ENCODE results near the gene GDF15.
"Not testable (repeated sequence)": the region's sequence is repeated elsewhere in the genome, so short reads cannot be mapped to it uniquely, and the experiment has no call there.

Gene GDF15

DNA sequence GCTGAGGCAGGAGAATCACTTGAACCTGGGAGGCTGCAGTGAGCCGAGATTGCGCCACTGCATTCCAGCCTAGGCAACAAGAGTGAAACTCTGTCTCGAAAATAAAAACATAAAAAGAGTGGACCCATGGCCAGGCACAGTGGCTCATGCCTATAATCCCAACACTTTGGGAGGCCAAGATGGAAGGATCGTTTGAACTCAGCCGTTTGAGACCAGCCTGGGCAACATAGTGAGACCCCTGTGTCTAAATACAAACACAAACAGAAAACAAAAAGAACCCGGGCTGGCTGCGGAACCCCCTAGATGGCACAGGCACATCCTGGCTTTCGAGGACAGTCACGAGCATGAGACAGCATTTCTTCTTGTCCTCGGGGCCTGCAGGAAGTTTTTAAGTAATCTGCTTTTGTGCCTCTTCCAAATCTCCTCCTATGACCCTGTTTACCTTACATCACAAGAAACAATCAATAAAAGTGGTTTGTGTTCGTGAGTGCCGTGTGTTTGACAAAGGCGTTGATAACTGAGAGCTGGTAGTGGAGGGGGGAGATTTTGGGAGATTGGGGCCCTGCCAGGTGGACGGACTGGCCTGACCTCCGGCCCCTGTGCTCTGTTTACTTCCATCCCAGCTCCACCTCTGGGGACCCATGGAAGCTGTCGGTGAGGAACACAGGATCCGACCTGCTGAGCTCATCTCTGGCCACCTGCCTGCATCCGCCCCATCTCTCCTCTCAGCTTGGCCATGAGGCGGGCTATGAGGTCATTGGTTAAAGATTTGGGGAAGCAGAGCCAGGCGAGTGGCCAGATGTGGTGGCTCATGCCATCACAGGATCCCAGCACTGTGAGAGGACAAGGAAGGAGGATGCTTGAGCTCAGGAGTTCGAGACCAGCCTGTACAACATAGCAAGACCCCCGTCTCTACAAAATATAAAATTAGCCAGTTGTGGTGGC is 5.9 kb upstream of the GDF15 start:
- Mint-ChIP-seq H3K9me3 (no peaks in the 10 kb centered on the region), H3K27ac (no peak overlapping the region), H3K27me3 (peaks cover 17% of the 10 kb centered on the region), H3K4me1 (no peaks in the 10 kb centered on the region), H3K36me3 (ENCODE audit: low read depth) (no peaks in the 10 kb centered on the region), H3K4me3 (no peak overlapping the region)
- ATAC-seq (no peak), DNase-seq (no peak)

DNA sequence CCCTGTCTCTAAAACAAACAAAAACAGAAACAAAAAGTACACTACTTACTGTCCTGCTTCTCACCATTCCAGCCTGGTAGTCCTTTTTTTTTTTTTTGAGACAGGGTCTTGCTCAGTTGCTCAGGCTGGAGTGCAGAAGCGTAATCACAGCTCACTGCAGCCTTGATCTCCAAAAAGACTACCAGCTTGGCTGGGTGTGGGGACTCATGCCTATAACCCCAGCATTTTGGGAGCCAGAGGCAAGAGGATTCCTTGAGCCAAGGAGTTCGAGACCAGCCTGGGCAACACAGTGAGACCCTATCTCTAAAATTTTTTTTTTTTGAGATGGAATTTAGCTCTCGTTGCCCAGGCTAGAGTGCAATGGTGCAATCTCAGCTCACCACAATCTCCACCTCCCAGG is 5.1 kb upstream of the GDF15 start:
- ATAC-seq (no peak), DNase-seq (no peak)
- H3K36me3 Mint-ChIP-seq (ENCODE audit: low read depth), result no peaks in the 10 kb centered on the region
- peaks cover 25% of the 10 kb centered on the region for H3K27me3 Mint-ChIP-seq
- H3K4me1 Mint-ChIP-seq, result no peaks in the 10 kb centered on the region
- no peak overlapping the region for H3K27ac Mint-ChIP-seq
- no peak overlapping the region for H3K4me3 Mint-ChIP-seq
- no peaks in the 10 kb centered on the region for H3K9me3 Mint-ChIP-seq

DNA sequence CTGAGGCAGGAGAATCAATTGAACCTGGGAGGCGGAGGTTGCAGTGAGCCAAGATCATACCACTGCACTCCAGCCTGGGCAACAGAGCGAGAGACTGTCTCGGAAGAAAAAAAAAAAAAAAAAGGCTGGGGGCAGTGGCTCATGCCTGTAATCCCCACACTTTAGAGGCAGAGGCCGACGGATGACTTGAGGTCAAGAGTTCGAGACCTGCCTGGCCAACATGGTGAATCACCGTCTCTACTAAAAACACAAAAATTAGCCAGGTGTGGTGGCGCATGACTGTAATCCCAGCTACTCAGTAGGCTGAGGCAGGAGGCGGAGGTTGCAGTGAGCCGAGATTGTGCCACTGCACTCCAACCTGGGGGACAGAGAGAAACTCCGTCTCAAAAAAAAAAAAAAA is 2.3 kb upstream of the GDF15 start:
- H3K36me3 Mint-ChIP-seq (ENCODE audit: low read depth); H3K4me3 Mint-ChIP-seq; H3K4me1 Mint-ChIP-seq; DNase-seq; ATAC-seq; H3K9me3 Mint-ChIP-seq; H3K27ac Mint-ChIP-seq: not testable (repeated sequence)
- H3K27me3 Mint-ChIP-seq, result peaks cover 48% of the 10 kb centered on the region

DNA sequence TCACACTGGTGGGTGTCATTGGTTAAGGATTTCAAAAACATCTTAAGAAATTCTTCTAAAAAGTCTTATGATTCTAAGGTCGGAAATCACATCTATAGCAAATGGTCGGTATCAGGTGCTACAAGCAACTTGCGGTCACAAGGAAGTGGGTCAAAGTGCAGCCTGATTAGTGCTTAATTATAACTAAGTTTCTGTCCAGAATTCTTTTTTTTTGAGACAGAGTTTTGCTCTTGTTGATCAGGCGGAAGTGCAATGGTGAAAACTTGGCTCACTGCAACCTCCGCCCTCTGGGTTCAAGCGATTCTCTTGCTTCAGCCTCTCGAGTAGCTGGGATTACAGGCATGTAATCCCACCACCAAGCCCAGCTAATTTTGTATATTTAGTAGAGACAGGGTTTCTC is 1.2 kb upstream of the GDF15 start:
- DNase-seq (no peak), ATAC-seq (no peak)
- peaks cover 8% of the 10 kb centered on the region for H3K4me1 Mint-ChIP-seq
- no peaks in the 10 kb centered on the region for H3K36me3 Mint-ChIP-seq (ENCODE audit: low read depth)
- H3K27me3 Mint-ChIP-seq, result peaks cover 56% of the 10 kb centered on the region
- H3K9me3 Mint-ChIP-seq, result no peaks in the 10 kb centered on the region
- no peak overlapping the region for H3K4me3 Mint-ChIP-seq
- H3K27ac Mint-ChIP-seq, result no peak overlapping the region

DNA sequence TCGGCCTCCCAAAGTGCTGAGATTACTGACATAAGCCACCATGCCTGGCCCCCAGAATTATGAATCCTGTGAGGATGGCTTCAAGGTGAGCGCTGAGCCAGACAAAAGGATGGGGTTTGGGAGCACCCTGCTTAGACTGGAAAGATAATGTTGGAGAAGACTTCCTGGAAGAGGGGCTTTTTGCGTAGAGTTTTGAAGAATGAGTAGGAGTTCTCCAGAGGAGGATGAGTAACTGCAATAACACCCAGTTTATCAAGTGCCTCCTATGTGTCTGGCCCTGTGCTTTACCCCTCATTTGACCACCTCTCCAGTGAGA is 641 bp upstream of the GDF15 start:
- peaks cover 54% of the 10 kb centered on the region for H3K27me3 Mint-ChIP-seq
- H3K4me3 Mint-ChIP-seq, result no peak overlapping the region
- peaks cover 8% of the 10 kb centered on the region for H3K4me1 Mint-ChIP-seq
- no peak for DNase-seq
- no peaks in the 10 kb centered on the region for H3K36me3 Mint-ChIP-seq (ENCODE audit: low read depth)
- ATAC-seq, result no peak
- no peaks in the 10 kb centered on the region for H3K9me3 Mint-ChIP-seq
- H3K27ac Mint-ChIP-seq, result no peak overlapping the region

DNA sequence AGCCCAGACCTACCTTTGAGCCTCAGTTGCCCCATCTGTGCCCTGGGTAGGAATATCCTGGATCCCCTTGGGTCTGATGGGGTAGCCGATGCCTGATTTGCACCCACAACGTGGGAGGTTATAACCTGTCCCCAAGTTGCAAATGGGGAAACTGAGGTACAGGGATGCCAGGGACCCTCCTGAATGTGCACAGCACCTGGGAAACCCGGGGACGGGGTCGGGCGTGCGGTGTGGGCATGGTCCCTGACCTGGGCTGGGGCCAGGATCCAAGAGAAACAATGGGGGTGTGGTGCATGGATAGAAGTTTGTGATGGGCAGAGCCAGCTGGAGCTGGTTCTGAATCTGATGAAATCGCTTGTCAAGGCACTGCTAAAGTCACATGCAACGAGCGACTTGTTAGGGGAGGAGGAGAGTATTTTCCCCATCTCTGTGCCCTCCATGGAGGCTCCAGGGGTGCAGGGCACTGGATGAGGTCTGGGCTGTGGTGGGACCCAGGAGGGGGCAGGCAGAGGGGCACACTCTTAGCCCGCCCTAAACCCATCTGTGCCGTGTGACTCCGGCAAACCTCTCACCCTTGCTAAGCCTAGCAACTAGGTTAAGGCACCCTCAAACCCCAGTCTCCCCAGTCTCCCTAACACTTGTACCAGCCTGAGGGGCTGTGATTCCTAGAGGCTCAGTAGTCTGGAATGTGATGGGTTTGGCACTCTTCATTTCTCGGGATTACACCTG is 749 bp downstream of the GDF15 start:
- ATAC-seq (no peak), DNase-seq (no peak)
- H3K4me3 Mint-ChIP-seq, result no peak overlapping the region
- H3K27me3 Mint-ChIP-seq, result peaks cover 61% of the 10 kb centered on the region
- no peak overlapping the region for H3K27ac Mint-ChIP-seq
- peaks cover 8% of the 10 kb centered on the region for H3K4me1 Mint-ChIP-seq
- H3K36me3 Mint-ChIP-seq (ENCODE audit: low read depth), result no peaks in the 10 kb centered on the region
- H3K9me3 Mint-ChIP-seq, result no peaks in the 10 kb centered on the region

DNA sequence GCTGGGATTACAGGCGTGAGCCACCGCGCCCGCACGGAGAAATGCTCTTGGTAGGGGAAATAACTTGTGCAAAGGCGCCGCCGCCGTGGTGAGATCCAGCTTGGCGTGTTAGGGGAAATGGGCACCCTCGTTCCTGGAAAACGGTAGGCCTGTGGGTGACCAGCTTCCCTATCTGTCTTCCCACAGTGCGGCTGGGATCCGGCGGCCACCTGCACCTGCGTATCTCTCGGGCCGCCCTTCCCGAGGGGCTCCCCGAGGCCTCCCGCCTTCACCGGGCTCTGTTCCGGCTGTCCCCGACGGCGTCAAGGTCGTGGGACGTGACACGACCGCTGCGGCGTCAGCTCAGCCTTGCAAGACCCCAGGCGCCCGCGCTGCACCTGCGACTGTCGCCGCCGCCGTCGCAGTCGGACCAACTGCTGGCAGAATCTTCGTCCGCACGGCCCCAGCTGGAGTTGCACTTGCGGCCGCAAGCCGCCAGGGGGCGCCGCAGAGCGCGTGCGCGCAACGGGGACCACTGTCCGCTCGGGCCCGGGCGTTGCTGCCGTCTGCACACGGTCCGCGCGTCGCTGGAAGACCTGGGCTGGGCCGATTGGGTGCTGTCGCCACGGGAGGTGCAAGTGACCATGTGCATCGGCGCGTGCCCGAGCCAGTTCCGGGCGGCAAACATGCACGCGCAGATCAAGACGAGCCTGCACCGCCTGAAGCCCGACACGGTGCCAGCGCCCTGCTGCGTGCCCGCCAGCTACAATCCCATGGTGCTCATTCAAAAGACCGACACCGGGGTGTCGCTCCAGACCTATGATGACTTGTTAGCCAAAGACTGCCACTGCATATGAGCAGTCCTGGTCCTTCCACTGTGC is 2.4 kb downstream of the GDF15 start:
- Mint-ChIP-seq H3K9me3 (no peaks in the 10 kb centered on the region), H3K4me3 (peak overlapping the region; percentile 67), H3K27me3 (peaks cover 53% of the 10 kb centered on the region), H3K4me1 (peaks cover 8% of the 10 kb centered on the region), H3K27ac (no peak overlapping the region), H3K36me3 (ENCODE audit: low read depth) (no peaks in the 10 kb centered on the region)
- ATAC-seq, result peak; percentile 85
- peak; percentile 88 for DNase-seq

DNA sequence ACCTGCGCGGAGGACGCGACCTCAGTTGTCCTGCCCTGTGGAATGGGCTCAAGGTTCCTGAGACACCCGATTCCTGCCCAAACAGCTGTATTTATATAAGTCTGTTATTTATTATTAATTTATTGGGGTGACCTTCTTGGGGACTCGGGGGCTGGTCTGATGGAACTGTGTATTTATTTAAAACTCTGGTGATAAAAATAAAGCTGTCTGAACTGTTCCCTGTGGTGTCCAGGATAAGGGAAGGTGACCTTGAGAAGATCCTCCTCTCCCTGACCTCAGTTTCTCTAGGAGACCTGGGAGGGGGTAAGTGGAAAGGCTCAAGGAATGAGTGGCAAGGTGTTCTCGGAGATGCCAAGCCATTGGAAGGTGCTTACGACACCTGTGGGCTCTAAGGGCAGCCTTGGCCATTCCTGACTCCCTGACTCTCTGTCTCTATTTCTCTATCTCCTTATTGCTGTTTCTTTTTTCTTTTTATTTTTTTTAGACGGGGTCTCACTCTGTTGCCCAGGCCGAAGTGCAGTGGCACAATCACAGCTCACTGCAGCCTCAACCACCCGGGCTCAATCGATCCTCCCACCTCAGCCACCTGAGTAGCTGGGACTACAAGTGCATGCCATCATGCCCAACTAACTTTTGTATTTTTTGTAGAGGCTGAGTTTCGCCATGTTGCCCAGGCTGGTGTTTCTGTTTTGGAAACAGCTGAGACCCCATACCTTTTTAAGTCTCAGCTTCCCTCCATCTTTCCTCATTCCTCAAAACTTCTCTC is 3.2 kb downstream of the GDF15 start:
- peak overlapping the region; percentile 9 for H3K4me3 Mint-ChIP-seq

DNA sequence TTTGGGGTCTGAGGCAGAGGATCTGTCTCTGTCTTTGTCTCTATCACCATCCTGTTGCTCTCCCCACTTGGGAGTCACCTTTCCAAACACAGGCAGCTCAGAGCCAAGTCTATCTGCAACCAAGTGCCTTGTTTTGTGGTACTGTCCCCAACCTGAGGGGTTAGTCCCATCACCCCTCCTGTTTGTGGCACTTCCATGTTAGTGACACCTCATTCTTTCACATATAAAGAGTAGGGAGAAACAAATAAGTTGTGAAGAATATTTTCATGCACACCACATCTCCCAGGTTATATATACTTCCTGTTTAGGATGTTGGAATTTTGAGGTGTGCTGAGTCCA is 3.7 kb downstream of the GDF15 start:
- Mint-ChIP-seq H3K36me3 (ENCODE audit: low read depth) (no peaks in the 10 kb centered on the region), H3K9me3 (no peaks in the 10 kb centered on the region), H3K4me3 (no peak overlapping the region), H3K27ac (no peak overlapping the region), H3K4me1 (peaks cover 11% of the 10 kb centered on the region), H3K27me3 (peaks cover 49% of the 10 kb centered on the region)
- no peak for DNase-seq
- ATAC-seq, result no peak

More for the DNA sequence above, 3.2 kb downstream of the GDF15 start:
- DNase-seq, result no peak
- no peak for ATAC-seq
- Mint-ChIP-seq H3K36me3 (ENCODE audit: low read depth) (no peaks in the 10 kb centered on the region), H3K9me3 (no peaks in the 10 kb centered on the region), H3K27ac (no peak overlapping the region), H3K27me3 (peaks cover 53% of the 10 kb centered on the region), H3K4me1 (peaks cover 11% of the 10 kb centered on the region)

DNA sequence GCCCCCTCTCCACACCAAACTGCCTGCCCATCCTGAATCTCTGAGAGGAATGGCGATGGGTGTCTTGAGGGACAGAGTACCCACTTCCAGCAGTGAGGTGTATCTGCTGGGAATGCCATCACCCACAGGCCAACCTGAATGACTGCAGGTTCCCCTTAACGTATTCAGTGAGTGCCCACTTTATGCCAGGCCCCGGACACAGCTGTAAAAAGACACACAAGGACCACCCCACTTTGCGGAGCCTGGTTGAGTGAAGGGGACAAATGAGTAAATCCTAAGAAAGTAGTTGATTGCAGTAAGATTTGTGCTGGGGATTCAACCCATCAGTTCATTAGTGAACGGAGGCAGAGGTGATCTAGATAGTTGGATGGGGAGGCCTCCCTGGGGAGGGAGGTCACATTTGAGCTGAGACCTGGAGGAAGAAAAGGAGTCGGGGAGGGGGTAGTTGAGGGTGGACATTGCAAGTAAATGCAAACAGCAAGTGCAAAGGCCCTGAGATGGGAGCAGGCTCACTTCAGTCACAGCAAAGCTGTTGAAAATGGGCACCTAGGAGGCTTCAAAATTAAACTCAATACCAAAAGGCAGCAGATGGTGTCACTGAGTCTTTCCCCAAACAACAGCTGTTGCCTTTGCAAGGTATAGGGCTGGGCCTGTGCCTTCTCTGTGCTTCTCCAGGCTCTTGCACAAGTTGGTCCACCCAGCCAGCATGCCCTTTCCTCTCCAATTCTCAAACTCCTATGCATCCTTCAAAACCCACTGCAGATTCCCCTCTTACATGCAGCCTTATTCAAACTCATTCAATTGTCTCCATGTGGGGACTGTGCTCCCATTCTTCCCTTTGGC is 4.3 kb downstream of the GDF15 start:
- DNase-seq (no peak), ATAC-seq (no peak)
- H3K4me3 Mint-ChIP-seq, result no peak overlapping the region
- H3K27ac Mint-ChIP-seq, result no peak overlapping the region
- H3K4me1 Mint-ChIP-seq, result peaks cover 11% of the 10 kb centered on the region
- H3K9me3 Mint-ChIP-seq, result no peaks in the 10 kb centered on the region
- no peaks in the 10 kb centered on the region for H3K36me3 Mint-ChIP-seq (ENCODE audit: low read depth)
- peaks cover 46% of the 10 kb centered on the region for H3K27me3 Mint-ChIP-seq

DNA sequence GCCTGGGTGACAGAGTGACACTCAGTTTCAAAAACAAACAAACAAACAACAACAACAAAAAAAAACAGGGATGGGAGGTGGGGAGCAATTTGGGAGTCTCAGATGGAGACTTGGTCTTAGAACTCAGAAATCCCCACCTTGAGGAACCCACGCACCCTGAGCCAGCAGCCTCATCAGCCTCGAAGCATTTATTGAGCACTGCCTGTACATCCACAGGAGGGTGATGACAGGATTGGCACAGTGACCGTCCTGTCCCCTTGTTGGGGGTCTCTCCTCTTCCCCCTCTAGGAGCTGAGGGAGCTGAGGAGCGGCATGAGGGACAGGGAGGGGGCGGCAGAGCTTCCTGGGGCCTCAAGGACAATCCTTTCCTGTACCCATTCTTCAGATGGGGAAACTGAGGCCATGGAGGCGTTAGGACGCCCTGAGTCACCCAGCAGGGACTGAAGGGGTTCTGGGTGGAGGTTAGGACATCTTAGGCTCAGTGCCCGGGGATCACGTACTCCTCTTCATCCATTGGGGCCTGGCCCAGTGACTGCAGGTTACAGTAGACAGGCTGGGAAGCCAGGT is 5.6 kb downstream of the GDF15 start:
- Mint-ChIP-seq H3K36me3 (ENCODE audit: low read depth) (no peaks in the 10 kb centered on the region), H3K4me3 (no peak overlapping the region), H3K27ac (no peak overlapping the region), H3K9me3 (no peaks in the 10 kb centered on the region), H3K27me3 (peaks cover 36% of the 10 kb centered on the region), H3K4me1 (peaks cover 11% of the 10 kb centered on the region)
- DNase-seq (no peak), ATAC-seq (no peak)

DNA sequence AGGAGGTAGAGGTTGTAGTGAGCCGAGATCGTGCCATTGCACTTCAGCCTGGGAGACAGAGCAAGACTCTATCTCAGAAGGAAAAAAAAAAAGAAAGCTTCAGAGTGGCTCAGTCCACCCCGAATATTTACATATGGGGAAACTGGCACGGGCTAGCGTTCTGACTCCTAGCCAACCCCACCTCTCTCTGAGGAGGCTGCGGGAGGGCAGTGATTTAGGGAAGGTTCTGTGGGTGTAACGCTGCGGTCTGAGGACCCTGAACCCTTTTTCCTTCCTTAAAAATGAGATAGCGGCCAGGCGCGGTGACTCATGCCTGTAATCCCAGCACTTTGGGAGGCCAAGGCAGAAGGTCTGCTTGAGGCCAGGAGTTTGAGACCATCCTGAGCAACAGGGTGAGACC is 6.5 kb downstream of the GDF15 start:
- no peak overlapping the region for H3K4me3 Mint-ChIP-seq
- peaks cover 33% of the 10 kb centered on the region for H3K27me3 Mint-ChIP-seq
- ATAC-seq, result no peak
- H3K9me3 Mint-ChIP-seq, result no peaks in the 10 kb centered on the region
- no peaks in the 10 kb centered on the region for H3K36me3 Mint-ChIP-seq (ENCODE audit: low read depth)
- no peak for DNase-seq
- no peak overlapping the region for H3K27ac Mint-ChIP-seq
- peaks cover 10% of the 10 kb centered on the region for H3K4me1 Mint-ChIP-seq

DNA sequence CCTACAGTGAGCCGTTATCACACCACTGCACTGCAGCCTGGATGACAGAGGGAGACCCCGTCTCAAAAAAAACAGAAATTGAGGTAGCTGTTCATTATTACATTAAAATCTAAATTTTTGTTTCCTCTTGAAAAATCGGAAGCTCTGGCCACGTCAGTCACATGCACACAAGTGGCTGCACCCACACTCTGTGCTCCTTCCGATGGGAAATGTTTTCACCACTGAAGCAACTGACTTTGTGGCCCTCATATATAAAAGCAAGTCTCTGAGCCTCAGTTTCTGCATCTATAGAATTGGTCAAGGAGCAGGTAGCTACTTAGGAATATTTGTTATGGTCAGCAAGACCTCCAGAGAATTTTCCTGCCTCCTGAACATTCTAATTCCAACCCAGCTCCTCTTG is 7.0 kb downstream of the GDF15 start:
- H3K36me3 Mint-ChIP-seq (ENCODE audit: low read depth), result no peaks in the 10 kb centered on the region
- ATAC-seq, result no peak
- H3K9me3 Mint-ChIP-seq, result no peaks in the 10 kb centered on the region
- peaks cover 6% of the 10 kb centered on the region for H3K4me1 Mint-ChIP-seq
- no peak for DNase-seq
- peaks cover 31% of the 10 kb centered on the region for H3K27me3 Mint-ChIP-seq
- H3K27ac Mint-ChIP-seq, result no peak overlapping the region
- H3K4me3 Mint-ChIP-seq, result no peak overlapping the region

Measured in activated naive CD8-positive, alpha-beta T cell treated with anti-CD3 and anti-CD28 coated beads, Interleukin-2, amount 50 U/mL, for 24 hours (primary cell).